CD4-positive, alpha-beta T cell treated with Interleukin-1 beta for 1 hour (primary cell): ENCODE results near the gene SPATA22.
"Not testable (repeated sequence)": the region's sequence is repeated elsewhere in the genome, so short reads cannot be mapped to it uniquely, and the experiment has no call there.

Experiments used
- DNase-seq, 2 donors: peaks; one replicate each; pipeline ENCODE4 v3.0.0-alpha.2; 2020 to 2022

The SPATA22 gene

DNA sequence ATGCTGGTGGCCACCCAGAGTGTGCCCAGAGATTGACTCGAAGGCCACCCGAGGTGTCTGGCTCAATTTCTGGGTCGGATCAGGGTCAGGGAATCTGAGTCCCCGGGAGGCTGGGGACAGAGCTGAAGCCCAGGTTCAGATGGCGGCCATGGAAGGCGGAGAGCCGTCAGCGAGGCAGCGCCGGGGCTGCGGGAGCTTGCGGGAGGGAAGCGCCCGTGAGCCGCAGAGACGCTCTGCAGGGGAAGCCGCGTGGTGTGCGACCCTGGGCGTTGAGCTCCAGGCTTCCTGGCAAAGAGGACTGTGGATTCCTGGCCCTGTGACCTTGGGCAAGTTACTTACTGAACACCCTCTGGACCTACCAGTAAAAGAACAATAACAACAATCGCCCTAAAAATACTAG, 518 bp upstream of the SPATA22 start:
- DNase-seq = no peak

GRCh38 chr17:3469529-3469928, 2.1 kb downstream of the SPATA22 start:
- DNase-seq = no peak

GRCh38 chr17:3466355-3466754, 5.3 kb downstream of the SPATA22 start:
- DNase-seq = not testable (repeated sequence)

GRCh38 chr17:3448059-3448665, 23.5 kb downstream of the SPATA22 start:
- no peak for DNase-seq

DNA sequence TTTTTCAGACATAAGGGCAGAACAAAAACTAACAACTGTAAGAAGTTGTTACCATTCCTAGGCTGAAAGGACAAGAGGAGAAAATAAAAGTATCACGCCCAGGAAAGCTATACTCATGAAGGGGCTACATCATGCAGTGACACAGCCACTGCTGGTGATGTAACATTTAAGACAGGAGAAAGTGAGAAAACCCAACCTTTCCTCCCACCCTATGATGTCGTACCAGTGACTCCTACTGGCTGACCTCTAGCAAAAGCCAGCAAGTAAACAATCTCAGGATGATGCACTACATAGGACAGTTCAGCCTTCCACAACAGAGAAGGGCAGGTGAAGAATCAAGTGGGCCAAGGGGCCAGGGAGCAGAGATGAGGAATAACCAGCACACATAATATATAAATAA, 24.0 kb downstream of the SPATA22 start:
- peak in 1 of 2 donors; percentile 8 for DNase-seq

DNA sequence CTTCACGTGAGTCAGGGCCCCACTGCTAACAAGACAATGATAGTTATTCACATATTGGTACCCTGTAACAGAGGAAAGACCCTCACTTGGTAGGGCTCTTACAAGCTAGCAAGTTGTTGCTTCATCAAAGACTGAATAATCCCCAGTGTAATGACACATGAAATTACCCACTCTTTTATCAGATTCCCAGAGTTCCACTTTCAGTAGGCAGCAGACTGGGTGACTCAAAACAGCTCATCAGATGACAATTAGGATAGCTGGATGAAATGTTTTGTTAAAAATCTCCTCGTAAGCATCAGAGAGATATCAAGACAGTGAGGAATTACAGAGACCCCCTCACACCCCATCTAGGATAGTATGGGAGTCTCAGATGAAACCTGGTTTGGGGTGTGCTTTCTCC, 31.2 kb downstream of the SPATA22 start:
- DNase-seq = no peak

- DNase-seq = no peak
Measured at GRCh38 chr17:3438368-3438767, 33.3 kb downstream of the SPATA22 start.

DNA sequence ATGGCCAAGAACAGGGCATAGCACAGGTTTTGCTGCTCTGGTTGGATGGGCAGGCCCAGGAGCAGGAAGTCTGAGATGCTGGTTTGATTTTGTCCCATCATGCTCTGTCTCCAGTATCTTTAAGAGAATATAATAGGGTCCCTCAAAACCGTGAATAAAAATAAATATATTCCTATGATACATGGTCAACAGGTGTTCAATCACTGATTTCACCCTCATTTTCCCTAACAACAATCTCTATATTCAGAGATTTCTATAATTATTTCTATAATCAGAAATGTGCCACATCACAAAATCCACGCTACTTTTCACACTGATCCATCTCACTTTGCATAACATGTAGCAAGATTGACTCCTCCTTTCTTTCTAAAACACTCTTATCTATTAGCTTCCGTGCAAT, 37.9 kb downstream of the SPATA22 start, which contains the start of gene OR1E2:
Gene OR1E2 (minus strand): TSS at position 101 of the 400 bp plus-strand sequence. CDS start 0 bp downstream, at position 101.
- no peak for DNase-seq

- DNase-seq = peak; percentile 2 to 14
Measured at GRCh38 chr17:3433215-3433614, 38.4 kb downstream of the SPATA22 start.

DNA sequence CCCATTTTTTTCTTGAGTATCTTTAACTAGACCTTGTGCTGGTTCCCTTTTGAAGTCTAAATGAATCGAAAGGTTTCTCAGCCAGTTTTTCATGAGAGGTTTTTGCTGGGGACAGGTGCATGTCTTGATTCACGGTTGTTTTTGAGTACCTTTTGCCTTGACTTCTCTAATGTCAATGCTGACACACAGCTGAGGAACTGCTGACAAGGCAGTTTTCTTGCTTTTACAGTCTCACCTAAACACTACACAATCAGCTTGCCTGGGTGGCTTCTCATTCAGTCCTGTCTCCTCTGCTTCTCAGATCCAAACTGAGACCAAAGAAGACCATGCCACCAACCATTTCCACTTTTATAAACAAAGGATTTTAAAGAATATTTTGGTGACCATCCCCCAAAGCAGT, 53.4 kb downstream of the SPATA22 start:
- DNase-seq = no peak

GRCh38 chr17:3415610-3416009, 56.0 kb downstream of the SPATA22 start:
- no peak for DNase-seq

DNA sequence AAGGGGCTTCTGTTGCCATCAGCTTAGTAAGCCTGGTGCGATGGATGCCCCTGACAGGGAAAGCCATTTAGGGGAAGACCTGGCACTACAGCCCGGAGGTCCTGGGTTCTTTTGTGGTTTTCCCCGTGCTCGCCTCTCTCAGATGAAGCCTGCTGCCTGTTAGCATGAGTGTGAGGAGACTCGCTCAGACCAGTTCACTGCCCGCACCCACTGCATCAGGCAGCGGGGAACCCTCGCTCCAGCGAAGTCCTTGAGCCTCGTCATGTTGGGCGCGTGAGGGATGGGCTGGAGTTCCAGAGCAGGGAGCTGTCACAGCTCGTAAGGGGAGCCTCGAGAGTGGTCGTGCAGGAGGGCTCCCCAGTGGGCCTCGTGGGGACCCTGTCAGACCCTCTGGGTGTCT, 59.4 kb downstream of the SPATA22 start:
- not testable (repeated sequence) for DNase-seq

DNA sequence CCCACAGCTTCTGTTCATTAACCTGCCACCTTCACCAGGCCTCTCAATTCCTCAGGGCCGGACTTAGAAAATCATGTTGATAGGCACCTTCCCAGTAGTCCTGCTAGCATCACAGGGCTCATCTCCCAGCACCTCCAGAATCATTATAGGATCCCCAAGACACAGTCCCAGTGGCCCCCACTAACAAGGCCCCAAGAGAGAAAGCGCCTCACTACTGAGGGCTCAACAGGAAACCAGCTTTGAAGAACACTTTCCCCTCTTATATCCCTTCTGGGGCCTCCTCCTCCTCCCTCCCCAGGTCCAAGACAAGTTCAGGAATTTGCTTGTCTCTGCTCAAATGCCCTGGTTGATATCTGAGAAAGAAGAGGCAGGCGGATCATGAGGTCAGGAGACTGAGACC, 60.5 kb downstream of the SPATA22 start, which contains the start of gene OR3A3:
Gene OR3A3 (plus strand): TSS at position 301 of the 400 bp plus-strand sequence.
- DNase-seq = no peak

DNA sequence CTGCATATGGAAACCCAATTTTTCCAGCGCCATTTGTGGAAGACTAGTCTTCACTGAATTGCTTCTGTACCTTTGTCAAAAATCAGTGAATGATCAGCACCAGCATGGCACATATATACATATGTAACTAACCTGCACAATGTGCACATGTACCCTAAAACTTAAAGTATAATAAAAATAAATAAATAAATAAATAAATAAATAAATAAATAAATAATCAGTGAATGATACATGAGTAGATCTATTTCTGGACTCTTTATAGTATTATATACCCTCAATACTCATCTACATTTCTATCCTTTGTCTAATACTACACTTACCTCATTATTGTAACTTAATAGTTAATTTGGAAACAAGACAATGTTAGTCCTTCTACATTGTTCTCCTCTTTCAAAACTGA, 67.8 kb downstream of the SPATA22 start:
- DNase-seq = not testable (repeated sequence)

DNA sequence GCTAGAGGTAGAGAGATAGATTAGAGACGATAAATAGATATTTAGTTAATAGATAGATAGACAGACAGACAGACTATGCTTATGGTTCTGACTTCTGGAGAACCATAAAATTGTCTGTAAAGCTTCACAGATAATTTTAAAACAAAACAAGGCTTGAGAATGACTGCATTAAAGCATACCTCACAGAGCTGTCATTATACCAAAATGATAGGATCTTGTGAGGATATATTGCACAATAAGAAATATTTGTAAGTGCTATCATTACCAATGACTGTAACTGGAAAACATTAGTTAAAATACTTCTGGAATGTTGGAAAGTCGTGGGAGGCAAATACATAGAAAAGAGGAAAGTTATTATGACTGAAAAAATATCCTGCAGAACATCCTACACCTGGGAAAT, 69.8 kb downstream of the SPATA22 start:
- no peak for DNase-seq

DNA sequence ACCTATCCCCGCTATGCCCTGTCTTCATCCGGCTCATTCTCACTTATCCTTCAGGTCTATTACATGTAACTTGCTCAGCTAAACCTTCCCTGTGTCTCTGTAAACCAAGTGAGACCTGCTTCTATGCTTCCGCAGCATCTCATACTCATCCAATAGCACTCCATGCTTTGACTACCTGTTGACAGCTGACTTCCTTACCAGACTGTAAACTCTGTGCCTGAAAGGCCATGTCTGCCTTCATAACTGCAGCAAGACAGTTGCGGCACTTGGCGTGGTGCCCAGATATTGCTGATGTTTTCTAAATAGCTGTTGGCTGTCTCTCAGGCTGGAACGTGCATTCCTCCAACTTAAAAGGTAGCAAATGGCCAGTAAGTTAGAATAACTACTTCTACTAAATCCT, 71.6 kb downstream of the SPATA22 start:
- no peak for DNase-seq

DNA sequence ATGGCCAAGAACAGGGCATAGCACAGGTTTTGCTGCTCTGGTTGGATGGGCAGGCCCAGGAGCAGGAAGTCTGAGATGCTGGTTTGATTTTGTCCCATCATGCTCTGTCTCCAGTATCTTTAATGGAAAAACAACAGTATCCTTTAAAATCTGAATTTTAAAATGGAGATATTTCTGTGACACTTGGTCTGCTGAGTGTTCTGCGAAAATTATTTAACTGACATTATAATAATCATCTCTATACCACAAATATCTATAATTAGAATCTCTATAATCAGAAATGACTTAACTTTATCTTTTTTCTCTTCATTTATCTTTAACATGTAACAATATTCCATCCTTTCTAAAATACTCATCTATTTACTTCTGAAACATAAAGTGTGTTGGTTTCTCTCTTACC, 73.3 kb downstream of the SPATA22 start, which contains the start of gene OR1E1:
Gene OR1E1 (minus strand): TSS at position 101 of the 400 bp plus-strand sequence. CDS start 0 bp downstream, at position 101.
- no peak for DNase-seq

- not testable (repeated sequence) for DNase-seq
Measured at GRCh38 chr17:3397801-3398200, 73.8 kb downstream of the SPATA22 start.
